Measurements from ENCODE around the gene BRD7.

GRCh38 chr16:50371036-50371716, 2.4 kb upstream of the BRD7 start:
- no peak for TF ChIP-seq CTCF (conservative IDR thresholded peaks at IDR 0.05; ENCODE audit: low read depth, low read length)
- no peak for TF ChIP-seq MAZ (IDR thresholded peaks at IDR 0.05; ENCODE audit: borderline replicate concordance, low read depth, low read length)
- TF ChIP-seq, protein P1, sequence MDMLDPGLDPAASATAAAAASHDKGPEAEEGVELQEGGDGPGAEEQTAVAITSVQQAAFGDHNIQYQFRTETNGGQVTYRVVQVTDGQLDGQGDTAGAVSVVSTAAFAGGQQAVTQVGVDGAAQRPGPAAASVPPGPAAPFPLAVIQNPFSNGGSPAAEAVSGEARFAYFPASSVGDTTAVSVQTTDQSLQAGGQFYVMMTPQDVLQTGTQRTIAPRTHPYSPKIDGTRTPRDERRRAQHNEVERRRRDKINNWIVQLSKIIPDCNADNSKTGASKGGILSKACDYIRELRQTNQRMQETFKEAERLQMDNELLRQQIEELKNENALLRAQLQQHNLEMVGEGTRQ (IDR thresholded peaks at IDR 0.05; ENCODE audit: low read depth, low read length): no peak
- no peak for TF ChIP-seq RCOR1 (IDR thresholded peaks at IDR 0.05; ENCODE audit: insufficient replicate concordance, low read length)
- no peak for TF ChIP-seq POLR2A (IDR thresholded peaks at IDR 0.05; ENCODE audit: low read depth, low read length)
- TF ChIP-seq CEBPB (IDR thresholded peaks at IDR 0.05; ENCODE audit: low read depth, low read length): no peak

All from IMR-90 (cell line).